ENCODE measurements around the gene MYEF2.

The MYEF2 gene

GRCh38 chr15:48102167-48102566 lies 75.9 kb downstream of the MYEF2 start:
- ChIA-PET POLR2A (no interaction called here), CTCF (interaction anchor here (1.5 kb wide), 1 partner anchor 8 kb away, joined by 4 read pairs; no protein-coding TSS in a partner anchor)
- H3K4me3 ChIP-seq (ENCODE audit: low read depth, low read length) = no peak overlapping the region
- no peak for TF ChIP-seq CTCF (IDR thresholded peaks at IDR 0.05; ENCODE audit: insufficient read depth, low read length, missing control alignments)
- no peak for DNase-seq (ENCODE audit: low read depth, low spot score)

GRCh38 chr15:48101376-48101961 lies 76.6 kb downstream of the MYEF2 start:
- ChIA-PET POLR2A (no interaction called here), CTCF (interaction anchor here (1.5 kb wide), 1 partner anchor 9 kb away, joined by 4 read pairs; no protein-coding TSS in a partner anchor)
- no peak for TF ChIP-seq CTCF (IDR thresholded peaks at IDR 0.05; ENCODE audit: insufficient read depth, low read length, missing control alignments)
- no peak overlapping the region for H3K4me3 ChIP-seq (ENCODE audit: low read depth, low read length)
- no peak for DNase-seq (ENCODE audit: low read depth, low spot score)

- TF ChIP-seq CTCF (IDR thresholded peaks at IDR 0.05; ENCODE audit: insufficient read depth, low read length, missing control alignments) = no peak
- H3K4me3 ChIP-seq (ENCODE audit: low read depth, low read length) = no peak overlapping the region
- DNase-seq (ENCODE audit: low read depth, low spot score) = no peak
- ChIA-PET CTCF (interaction anchor here (0.9 kb wide), 1 partner anchor 14 kb away, joined by 3 read pairs; no protein-coding TSS in a partner anchor), POLR2A (no interaction called here)
These were observed 80.8 kb downstream of the MYEF2 start for GRCh38 chr15:48097264-48097663.

- peak; percentile 69 for DNase-seq (ENCODE audit: low read depth, low spot score)
- ChIA-PET CTCF (interaction anchor here (0.9 to 2.3 kb wide), 2 partner anchors 12 to 15 kb away, joined by 3 to 10 read pairs; no protein-coding TSS in a partner anchor), POLR2A (no interaction called here)
- no peak for TF ChIP-seq CTCF (IDR thresholded peaks at IDR 0.05; ENCODE audit: insufficient read depth, low read length, missing control alignments)
- no peak overlapping the region for H3K4me3 ChIP-seq (ENCODE audit: low read depth, low read length)
These were observed 81.3 kb downstream of the MYEF2 start for GRCh38 chr15:48096813-48097212.

- POLR2A ChIA-PET = no interaction called here
- TF ChIP-seq CTCF (IDR thresholded peaks at IDR 0.05; ENCODE audit: insufficient read depth, low read length, missing control alignments) = no peak
- no peak overlapping the region for H3K4me3 ChIP-seq (ENCODE audit: low read depth, low read length)
- CTCF ChIA-PET = interaction anchor here (0.9 to 2.3 kb wide), 2 partner anchors 11 to 15 kb away, joined by 3 to 10 read pairs; no protein-coding TSS in a partner anchor
- DNase-seq (ENCODE audit: low read depth, low spot score) = no peak
These were observed 81.7 kb downstream of the MYEF2 start for GRCh38 chr15:48096355-48096786.

GRCh38 chr15:48091522-48091921 lies 86.6 kb downstream of the MYEF2 start:
- CTCF ChIA-PET = interaction anchor here (1.4 kb wide), 1 partner anchor 159 kb away, joined by 4 read pairs; no protein-coding TSS in a partner anchor
- no peak for TF ChIP-seq CTCF (IDR thresholded peaks at IDR 0.05; ENCODE audit: insufficient read depth, low read length, missing control alignments)

More at GRCh38 chr15:48091522-48091921, 86.6 kb downstream of the MYEF2 start:
- POLR2A ChIA-PET = no interaction called here
- no peak for DNase-seq (ENCODE audit: low read depth, low spot score)
- no peak overlapping the region for H3K4me3 ChIP-seq (ENCODE audit: low read depth, low read length)

Data from AG04449 (cell line).